GM03348 (cell line): ENCODE measurements around the gene FILIP1L.

Experiments used
- DNase-seq: peaks from one replicate; pipeline ENCODE4 v3.0.0; 2012; ENCODE audit warnings: low spot score

The FILIP1L gene

GRCh38 chr3:99885851-99886250 is 228.4 kb downstream of the FILIP1L start:
- no peak for DNase-seq

DNA sequence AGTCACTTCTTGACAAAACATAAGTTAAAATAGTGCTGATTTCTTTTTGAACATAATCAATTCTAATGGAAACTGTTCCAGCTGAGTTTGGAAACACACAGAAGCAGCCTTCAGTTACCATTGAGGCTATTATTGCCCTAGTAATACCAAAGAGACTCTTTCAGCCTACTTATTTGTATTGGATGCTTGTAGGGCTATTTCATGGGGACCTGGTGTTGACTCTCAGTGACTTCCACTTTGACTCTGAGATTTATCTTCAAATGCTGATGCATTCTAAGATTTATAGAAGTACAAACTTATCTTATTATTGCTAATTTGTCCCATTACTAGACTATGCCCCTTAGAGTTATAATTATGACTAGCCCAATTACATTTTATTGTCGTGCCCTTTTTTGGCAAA is 229.2 kb downstream of the FILIP1L start:
- DNase-seq: no peak

GRCh38 chr3:99884484-99884883 is 229.8 kb downstream of the FILIP1L start:
- DNase-seq: no peak

DNA sequence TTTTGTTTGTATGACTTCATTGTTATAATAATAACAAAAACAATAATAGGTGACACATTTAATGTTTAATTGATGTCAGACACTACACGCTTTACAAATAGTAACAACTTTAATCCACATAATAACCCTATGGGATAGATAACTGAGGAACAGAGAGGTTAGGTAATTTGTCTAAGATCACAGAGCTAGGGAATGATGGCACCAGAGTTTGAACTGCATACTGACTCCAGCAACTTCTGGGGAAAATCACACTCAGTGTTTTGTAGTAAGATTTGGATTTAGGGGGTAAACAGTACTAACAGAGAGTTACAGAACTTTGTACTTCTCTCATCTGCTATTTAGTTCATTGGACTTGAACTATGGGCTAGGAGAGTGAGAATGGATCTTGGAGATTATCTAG is 230.6 kb downstream of the FILIP1L start:
- no peak for DNase-seq

GRCh38 chr3:99883138-99883461 is 231.2 kb downstream of the FILIP1L start:
- no peak for DNase-seq

- DNase-seq: no peak
Measured at GRCh38 chr3:99882436-99883137, 231.7 kb downstream of the FILIP1L start.

DNA sequence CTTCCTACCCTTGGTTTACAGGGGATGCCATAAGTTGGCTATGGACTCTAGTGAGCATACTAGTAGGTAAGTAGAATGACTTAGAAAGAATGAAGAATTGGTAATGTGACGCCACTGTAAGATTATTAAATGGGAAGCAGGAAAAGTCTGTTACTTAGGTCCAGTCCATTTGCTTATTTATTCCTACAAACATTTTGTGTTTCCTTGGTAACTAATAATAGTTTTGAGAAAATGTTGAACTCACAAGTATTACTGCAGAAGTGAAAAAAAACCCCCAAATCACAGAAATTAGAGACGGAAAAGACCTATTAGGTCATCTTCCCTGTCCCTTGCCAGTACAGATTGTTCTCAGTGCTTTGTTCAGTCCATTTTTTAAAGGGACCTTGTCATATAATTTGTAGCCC is 233.2 kb downstream of the FILIP1L start:
- DNase-seq: no peak

GRCh38 chr3:99879275-99879674 is 235.0 kb downstream of the FILIP1L start:
- DNase-seq: no peak

- DNase-seq: peak; percentile 56
Measured at GRCh38 chr3:99878005-99878404, 236.3 kb downstream of the FILIP1L start.

GRCh38 chr3:99877031-99877579 is 237.2 kb downstream of the FILIP1L start:
- DNase-seq: no peak

DNA sequence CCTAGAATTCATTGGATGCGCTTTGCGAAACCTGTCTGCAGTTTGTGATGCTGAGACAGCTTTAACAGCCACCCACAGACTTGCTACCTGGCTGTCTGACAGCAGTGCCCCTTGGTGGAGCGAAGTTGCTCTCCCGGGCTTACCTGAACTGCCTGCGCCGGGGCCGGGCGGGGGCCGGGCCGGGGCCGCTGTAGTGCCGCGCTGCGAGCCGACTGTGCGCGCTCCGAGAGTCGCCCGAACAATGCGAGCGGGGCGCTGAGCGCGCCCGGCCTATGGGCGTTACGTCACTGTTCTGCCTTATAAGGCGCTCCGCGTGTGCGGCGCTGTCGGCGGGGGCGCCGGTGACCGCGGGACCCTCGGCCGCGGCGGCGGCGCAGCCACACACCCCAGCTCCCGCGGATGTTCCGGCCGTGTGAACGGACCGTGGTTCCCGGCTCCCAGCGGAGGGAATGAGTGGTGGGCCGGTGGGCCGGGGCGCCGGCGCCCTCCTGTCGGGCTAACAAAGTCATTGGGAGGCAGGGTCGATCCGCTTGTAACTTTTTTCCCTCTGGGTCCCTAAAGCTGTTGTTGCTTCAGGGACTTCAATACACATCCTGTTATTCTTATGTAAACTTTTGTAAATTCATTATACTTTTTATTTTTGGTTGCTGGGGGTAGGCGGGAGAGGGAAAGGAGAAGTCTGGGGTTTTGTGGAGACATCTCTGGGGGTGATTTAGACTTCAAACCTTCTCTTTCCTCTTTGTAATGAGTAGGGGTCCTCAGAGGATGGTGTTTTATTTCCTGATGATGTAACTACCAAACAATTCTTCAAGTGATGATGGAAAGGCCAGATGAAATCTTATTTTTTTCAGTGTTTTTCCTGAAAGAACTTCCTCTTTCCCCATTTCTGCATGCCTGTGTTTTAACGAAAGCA is 238.1 kb downstream of the FILIP1L start:
- peak; percentile 88 for DNase-seq

DNA sequence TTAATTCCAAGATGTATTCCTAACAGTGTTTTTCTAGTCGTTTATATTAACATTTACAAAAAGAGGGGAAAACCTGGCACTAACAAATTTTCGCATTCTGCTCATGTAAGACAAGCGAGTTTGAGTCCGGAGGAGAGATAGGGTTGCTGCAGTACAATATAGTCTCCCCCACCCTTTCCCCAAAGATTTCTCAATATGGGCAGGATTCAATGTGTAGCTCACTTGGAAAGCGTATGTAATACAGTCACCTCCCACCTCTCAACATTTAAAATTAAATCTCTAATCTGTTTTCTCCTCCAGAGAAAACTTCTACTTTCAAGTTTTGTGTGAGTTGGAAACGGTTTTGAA is 238.7 kb downstream of the FILIP1L start:
- DNase-seq: peak; percentile 39

GRCh38 chr3:99874237-99875002 is 239.9 kb downstream of the FILIP1L start:
- DNase-seq: no peak

- DNase-seq: no peak
Measured at GRCh38 chr3:99873269-99874102, 240.8 kb downstream of the FILIP1L start.

GRCh38 chr3:99872923-99873254 is 241.4 kb downstream of the FILIP1L start:
- no peak for DNase-seq

GRCh38 chr3:99871231-99872045 is 242.9 kb downstream of the FILIP1L start:
- no peak for DNase-seq

DNA sequence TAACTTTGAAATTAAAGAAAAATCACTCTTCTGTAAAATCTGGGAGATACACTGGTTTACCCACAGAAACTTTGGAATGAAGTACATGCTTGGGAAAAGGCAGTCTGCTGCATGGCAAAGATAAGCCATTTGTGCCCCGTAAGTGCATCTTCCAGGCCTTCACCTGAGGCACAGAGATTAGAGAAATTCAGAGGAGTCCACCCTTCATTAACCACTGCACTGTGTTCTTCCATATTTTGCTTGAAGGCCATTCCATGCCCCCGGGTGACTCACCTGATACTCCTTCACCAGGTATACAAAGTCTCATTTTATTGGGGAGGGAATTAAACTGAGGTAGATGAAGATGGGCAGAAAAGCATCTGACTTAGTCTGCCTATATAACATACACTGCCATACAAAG is 243.6 kb downstream of the FILIP1L start:
- no peak for DNase-seq

- no peak for DNase-seq
Measured at GRCh38 chr3:99869621-99870020, 244.7 kb downstream of the FILIP1L start.

DNA sequence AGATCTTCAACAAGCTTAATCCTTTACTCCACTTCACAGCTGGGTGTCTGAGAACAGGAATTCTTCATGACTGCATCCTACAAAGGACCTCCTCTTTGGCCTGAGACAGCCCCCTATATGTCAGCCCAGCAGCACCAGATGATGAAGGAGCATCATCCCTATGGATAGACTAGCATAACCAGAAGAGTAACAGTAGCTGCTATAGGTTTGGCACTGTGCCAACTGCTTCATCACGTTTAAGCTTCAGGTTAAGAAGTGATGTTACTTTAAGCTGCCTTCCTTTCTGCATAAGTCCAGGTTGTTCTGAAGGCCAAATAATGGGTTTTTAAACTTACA is 246.0 kb downstream of the FILIP1L start:
- DNase-seq: no peak

- no peak for DNase-seq
Measured at GRCh38 chr3:99867594-99868310, 246.5 kb downstream of the FILIP1L start.
